HG02885 (cell line): ENCODE results near the gene NF2.
"Not testable (repeated sequence)": the region's sequence is repeated elsewhere in the genome, so short reads cannot be mapped to it uniquely, and the experiment has no call there.

Experiments
- ATAC-seq: cut with Tn5 transposase; IDR thresholded peaks from one replicate; pipeline ENCODE4 v1.9.1; 2021; ENCODE audit warnings: mild to moderate bottlenecking; ENCODE audit not compliant: unreplicated experiment, poor library complexity

Gene NF2

DNA sequence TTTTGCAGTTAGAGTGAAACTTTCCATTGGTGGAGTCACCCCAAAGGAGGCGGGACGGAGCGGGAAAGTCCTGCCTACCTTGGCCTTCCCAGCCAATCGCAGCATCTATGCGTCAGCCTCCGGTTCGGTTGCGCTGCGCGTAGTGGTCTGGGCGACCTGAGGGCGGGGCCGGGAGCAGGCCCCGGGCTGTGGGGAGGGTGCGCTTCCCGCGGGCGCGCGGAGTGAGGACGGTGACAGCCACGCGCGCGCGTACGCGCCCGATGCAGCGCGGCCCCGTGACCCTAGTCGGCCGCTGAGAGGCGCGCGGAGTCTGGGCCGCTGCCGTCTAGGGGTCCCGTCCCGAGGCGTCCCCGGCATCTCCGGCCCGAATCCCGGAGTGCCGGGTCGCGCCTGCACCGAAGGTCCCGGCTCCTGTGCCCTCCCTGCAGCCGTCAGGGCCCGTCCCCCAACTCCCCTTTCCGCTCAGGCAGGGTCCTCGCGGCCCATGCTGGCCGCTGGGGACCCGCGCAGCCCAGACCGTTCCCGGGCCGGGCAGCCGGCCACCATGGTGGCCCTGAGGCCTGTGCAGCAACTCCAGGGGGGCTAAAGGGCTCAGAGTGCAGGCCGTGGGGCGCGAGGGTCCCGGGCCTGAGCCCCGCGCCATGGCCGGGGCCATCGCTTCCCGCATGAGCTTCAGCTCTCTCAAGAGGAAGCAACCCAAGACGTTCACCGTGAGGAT, at the start of gene NF2:
Gene NF2 (plus strand): TSS at position 276 of the 718 bp plus-strand sequence. CDS start 366 bp downstream, at position 642.
- peak; percentile 97 for ATAC-seq

DNA sequence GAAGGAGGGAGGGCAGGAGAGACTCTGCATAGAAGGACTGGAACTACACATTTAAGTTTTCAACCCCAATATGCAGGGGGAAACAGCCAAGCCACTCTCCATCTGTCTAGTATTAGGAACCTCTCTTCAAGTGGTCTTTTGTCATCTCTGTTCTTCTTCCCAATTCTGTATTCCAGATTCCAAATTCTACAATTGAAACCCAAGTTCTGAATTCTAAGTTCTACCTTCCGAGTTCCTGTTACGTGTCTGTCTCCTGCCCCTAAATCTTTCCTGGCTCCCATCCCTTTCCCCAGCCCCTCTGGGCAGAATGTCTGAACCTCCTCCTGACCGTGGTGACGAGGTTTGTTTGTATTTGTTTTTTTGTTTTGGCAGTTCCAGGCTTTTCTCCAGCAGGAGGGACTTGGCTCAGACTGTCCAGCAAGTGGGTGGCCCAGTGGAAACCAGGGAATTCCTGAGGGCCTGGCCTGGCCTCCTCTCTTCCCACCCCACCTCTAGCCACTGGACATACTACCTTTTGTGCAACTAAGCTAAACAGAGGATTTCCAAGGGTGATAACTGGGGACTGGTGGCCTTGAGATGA, 48.3 kb upstream of the NF2 start:
- ATAC-seq: no peak

DNA sequence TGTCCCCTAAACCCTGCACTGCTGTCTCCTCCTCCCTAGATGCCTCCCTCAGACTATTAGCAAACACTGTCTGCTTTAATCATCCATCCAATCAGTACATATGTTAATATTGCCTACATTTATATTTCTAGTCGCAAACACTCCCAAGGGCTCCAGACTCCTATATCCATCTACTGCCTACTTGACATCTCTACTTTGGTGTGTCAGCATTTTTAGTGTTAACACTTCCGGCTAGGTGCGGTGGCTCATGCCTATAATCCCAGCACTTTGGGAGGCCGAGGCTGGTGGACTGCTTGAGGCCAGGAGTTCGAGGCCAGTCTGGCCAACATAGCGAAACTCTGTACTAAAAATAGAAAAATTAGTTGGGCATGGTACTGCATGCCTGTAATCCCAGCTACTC, 44.4 kb upstream of the NF2 start:
- no peak for ATAC-seq

DNA sequence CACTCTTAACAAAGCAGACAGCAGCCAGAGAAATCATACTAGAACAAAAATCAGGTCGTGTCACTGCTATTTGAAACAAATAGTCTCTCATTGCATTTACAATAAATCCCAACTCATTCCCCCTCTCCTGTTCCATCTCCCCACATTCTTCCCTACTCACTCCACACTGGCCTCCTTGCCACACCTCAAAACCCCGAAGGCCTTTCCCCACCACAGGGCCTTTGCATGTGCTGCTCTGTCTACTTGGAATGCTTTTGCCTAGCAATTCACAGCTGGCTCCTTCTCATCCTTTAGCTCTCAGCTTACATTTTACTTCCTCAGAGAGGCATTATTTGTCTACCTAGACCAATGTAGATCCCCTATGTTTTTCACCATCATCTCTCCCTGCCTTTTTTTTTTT, 43.6 kb upstream of the NF2 start:
- no peak for ATAC-seq

DNA sequence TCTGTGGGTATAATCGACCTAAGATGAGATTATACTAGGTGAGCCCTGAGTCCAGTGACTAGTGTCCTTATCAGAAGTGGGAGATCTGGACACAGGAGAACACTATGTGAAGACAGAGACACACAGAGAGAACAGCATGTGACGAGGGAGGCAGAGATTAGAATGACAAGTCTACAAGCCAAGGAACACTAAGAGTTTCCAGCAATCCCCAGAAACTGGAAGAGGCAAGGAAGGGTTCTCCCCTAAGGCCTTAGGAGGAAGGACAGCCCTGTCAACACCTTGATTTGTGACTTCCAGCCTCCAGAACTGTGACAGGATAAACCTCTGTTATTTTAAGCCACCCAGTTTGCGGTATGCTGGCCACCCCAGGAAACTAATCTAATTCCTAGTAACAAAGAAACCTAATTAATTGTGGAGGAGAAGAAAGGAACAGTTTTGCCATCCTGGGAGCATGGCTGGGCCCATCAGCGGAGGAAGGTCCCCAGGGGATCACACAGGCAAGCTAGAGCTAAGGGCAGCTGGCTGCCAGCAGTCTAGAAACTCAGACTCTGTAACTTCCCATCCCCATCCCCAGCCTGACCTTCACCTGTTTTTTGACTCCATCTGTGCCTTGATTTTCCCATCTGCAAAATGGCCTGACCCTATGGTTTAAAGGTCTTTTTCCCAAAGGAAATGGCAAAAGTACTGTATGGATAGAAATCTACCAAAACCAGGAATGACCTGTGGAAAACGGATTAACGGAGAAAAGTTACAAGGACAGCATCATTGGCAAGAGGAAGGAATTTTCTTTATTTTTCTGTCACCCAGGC, 39.6 kb upstream of the NF2 start:
- no peak for ATAC-seq

DNA sequence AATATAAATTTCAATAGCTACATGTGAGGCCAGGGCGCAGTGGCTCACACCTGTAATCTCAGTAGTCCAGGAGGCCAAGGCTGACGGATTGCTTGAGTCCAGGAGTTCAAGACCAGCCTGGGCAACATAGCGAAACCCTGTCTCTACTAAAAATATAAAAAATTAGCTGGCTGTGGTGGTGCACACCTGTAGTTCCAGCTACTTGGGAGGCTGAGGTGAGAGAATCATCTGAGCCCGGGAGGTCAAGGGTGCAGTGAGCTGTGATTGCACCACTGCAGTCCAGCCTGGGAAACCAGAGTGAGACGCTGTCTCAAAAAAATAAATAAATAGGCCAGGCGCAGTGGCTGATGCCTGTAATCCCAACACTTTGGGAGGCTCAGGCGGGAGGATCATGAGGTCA, 36.9 kb upstream of the NF2 start:
- ATAC-seq: not testable (repeated sequence)

DNA sequence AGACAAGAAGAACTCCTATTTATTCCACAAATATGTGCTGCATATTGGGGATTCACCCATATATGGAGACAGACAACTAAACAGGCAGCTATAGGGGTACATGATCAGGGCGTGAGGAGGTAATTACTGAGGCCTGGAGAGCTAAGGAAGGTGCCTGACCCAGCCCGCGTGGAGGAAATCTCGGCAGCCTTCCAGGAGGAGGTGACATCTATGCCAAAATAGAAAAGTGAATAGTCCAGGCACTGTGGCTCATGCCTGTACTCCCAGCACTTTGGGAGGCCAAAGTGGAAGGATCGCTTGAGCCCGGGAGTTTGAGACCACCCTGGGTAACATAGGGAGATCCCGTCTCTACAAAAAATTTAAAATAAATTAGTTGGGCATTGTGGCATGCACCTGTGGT, 36.1 kb upstream of the NF2 start:
- no peak for ATAC-seq

DNA sequence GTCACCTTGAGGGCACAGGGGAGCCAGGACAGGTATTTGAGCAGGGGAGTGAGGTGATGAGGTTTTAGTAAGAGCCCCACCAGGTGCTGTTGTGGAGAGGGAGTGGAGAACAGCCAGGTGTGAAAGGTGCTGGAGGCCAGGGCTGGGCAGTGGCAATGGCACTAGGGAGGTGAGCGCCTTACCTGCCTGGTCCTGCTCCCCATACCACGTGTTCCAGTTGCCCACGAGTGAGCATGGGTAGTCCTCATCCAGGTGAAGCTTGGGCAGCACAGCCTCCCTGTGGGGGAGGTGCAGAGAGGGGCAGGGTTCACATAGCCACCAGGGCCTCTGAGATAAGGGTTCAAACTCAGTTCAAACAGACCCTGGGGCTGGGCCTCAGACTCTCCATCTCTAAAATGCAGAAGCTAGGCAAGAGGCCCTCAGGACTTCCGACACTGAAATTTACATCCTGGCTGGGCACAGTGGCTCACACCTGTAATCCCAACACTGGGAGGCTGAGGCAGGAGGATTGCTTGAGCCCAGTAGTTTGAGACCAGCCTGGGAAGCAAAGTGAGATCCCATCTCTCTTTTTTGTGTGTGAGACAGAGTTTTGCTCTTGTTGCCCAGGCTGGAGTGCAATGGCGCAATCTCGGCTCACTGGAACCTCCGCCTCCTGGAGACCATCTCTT, 34.3 kb upstream of the NF2 start:
- ATAC-seq: no peak

DNA sequence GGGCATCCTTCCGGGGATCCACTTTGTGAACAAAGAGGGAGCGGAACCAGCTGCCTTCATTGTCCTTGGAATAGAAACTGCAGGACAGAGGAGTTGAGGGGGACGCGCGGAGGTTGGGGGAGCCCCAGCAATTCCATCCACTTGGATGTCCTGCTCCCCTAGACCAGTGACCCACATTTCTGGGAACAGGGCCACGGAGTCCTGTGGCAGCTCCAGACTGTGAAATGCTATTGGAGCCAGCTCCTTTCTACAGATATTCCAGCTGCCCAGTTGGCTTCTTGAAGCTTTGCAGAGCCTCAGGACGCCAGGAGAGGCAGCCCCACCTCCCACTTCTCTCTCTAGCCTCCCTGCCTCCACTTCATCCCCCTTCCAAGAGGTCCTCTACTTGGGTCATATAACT, 33.0 kb upstream of the NF2 start:
- ATAC-seq: no peak

DNA sequence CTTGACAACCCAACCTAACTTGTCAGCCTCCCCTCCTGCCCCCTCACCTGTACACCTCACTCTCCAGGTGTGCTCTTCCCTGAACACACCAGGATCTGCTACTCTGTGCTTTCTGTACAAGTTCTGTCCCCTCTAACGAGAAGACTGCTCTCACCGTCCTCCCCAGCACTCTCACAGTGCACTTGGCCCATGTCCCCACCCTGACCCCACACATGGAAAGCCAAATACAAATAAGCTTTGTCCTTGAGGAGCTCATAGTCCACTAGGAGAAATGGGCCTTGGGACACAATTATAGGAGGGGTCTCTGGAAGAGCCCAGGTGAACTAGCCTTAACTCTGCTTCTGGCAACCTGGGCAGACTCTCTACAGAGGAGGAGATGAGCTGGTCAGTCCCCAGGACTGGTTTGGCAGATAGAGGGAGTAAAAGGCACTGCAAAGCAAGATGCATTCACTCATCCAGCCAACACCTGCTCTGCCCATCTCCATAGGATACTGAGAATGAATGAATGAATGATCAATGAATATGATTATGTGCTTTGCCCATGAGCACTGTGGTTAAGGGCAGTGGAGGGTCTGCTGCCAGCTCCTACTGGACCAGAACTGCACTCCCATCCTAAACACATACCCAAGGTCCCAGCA, 32.4 kb upstream of the NF2 start:
- no peak for ATAC-seq

DNA sequence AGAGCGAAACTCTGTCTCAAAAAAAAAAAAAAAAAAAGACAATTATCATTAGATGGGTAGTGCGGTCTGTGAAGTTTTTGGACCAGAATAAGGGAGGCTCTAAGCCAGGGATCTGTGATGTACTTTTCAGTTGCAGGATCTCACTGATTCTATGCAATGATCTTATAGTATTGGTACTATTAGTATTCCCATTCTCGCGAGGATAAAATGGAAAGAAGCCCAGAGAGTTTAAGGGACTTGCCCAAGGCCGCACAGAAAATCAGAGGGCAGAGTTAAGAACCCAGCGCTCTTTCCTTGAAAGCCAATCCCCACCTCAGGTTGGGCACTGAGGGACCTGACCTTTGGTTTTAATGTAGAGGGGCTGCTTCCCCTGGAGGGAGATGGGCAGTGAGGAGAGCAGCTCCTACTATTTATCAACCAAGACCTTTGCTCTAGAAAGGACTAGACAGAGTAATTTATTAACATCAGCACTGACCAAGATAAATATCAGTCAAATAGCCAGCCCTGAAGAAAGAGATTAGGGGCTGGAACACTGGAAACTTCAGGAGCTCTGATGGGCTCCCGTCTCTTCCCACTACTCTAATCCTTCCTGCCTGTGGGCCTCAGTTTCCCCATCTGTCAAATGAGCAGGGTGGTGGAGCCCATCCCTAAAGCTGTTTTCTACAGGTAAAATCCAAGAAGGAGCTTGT, 28.5 kb upstream of the NF2 start:
- ATAC-seq: no peak

DNA sequence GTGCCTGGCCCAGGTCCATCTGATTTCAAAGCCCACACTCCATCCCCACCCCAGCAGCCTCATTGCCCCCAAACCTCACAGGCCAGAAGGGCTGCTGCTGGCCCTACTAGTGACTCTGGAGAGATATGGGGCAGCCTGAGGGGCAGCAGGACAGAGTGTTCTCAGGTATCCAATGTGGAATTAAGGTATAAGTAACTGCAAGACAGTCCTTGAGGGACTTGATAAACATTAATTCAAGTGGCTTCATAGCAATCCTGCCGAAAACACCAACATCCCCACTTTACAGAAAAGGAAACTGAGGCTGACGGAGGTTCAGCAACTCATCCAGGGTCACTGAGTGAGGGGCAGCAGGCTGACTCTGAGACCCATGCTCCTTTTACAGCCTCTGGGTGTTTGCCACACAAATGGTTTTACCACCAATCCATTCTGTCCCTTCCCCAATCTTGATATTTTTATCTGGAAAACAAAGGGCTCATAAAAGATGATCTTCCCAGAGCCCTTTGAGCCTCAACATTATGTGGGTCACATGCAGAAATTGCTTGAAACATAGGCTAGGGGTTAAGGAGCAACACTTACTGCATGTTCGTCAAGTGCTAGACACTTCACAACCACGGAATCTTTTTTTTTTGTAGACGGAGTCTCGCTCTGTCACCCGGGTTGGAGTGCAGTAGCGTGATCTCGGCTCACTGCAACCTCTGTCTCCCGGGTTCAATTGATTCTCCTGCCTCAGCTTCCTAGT, 24.8 kb upstream of the NF2 start:
- no peak for ATAC-seq

DNA sequence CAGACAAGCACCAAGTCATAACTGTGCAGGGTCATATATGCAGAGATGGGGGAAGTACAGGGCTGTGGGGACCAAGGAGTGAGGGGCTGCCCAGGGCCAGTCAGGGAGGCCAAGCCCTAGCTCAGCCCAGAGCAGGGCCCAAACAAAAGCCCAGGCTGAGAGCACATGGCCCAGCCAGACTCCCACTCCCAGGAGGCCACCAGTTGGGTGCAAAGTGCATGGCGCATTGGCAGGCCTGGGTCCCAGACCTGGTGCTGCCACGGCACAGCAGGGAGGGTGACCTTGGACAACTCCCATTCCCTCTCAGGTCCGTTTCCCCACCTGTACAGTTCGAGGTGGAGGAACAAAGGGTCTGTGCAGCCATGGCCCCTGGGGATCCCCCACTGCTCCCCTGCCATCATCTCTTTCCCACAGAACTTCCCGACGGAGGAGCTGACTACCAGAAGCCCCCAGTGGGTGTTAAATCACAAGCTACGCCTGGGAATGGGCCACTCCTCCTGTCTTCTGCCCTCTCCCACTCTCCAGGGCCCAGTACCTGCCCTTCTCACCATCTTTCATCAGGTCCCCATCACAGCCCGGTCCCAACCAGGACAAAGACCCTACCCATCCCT, 23.1 kb upstream of the NF2 start:
- ATAC-seq: no peak

DNA sequence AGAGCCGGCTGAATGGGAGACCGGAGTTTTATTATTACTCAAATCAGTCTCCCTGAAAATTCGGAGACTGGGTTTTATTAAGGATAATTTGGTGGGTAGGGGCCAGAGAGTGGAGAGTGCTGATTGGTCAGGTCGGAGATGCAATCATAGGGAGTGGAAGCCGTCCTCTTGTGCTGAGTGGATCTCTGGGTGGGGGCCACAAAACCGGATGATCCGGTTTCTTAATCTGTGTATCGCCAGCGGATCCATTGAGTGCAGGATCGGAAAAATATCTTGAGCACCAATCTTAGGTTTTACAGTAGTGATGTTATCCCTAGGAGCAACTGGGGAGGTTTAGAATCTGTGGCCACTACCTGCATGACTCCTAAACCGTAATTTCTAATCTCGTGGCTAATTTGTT, 21.6 kb upstream of the NF2 start:
- ATAC-seq: no peak

DNA sequence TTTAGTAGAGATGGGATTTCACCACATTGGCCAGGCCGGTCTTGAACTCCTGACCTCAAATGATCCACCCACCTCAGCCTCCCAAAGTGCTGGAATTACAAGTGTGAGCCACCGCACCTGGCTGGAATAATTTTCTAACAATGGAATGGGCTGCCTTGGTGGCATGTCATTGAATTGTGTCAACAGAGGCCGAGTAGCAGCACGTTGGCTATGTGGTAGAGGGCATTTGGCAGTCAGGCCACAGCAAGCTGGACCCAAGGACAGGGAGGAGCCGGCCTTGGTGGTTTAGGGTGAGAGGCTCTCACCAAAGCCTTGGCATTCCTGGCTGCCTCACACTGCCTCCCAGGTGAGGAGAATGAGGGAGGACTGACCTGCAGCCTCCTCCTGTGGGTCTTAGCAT, 18.5 kb upstream of the NF2 start:
- no peak for ATAC-seq

DNA sequence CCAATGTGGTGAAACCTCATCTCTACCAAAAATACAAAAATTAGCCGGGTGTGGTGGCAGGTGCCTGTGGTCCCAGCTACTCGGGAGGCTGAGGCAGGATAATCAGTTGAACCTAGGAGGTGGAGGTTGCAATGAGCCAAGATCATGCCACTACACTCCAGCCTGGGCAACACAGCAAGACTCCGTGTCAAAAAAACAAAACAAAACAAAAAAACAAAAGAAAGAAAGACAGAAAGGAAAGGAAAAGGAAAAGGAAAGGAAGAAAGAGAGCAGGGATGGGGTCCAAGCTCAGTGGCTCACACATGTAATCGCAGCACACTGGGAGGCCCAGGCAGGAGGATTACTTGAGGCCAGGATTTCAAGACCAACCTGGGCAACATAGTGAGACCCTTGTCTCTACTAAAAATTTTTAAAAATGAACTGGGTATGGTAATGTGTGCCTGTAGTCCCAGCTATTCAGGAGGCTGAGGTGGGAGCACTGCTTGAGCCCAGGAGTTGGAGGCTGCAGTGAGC, 17.2 kb upstream of the NF2 start:
- not testable (repeated sequence) for ATAC-seq

DNA sequence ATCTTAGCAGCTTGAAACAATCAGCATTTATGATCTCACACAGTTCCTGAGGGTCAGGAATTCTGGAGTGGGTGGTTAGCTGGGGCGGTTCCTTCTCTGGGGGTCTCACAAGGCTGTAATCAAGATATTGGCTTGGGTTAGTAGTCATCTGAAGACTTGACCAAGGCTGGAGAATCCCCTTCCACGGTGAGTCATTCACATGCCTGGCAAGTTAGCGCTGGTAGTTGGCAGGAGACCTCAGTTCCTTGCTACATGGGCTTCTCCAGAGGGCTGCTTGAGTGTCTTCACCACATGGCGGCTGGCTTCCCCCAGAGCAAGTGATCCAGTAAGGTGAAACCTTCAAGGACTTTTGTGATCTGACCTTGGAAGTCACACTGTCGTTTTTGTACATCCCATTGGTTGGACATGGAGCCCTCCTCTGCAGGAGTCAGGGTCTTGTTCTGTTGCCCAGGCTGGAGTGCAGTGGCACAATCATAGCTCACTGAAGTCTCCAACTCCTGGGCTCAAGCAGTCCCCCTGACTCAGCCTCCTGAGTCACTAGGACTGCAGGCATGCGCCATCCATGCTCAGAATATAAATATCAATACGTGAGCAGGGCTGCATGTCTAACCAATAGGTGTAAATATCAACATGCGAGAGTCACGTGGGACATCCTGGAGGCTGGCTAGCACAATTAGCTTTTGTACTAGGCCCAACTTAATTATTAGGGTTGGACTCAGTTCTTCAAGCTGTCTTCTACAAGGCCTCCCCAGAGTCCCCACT, 15.3 kb upstream of the NF2 start:
- ATAC-seq: no peak

DNA sequence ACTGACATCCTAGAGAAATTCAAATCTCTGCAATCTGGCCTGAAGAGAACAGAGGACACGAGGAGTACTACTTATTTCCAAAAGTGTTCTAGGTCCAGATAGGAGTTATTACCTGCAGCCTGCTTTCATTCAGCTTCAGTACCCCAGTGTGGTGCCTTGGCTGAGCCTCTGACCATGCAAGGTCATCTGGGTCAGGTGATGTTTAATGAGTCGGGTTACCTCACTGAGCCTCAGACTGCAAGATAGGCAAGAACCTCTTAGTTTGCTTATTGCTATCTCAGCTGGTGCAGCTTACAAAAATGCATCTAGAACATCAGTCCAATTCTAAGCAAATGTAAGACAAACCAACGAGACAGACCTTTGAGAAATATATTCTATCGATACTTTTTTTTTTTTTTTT, 9.5 kb upstream of the NF2 start:
- no peak for ATAC-seq
